ENCODE measurements around the gene SOCS7.

Gene SOCS7

DNA sequence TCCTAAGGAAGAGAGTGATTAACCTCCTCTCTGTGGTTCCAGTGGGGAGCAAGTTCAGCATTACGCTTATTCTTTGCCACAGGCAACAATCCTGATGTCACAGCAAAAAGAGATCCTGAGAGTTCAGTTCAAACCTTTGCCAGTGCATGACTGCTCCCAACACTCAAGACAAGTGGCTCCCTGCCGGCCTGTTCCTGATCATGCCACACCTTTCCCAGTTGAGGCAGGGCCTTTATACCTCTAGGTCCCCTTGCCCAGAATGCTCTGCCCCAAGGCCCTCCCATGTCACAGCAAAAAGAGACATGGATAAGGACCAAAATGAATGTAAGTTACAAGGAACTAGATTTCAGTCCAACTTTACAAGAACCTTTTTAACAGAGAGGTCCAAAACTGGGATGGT, 45.6 kb downstream of the SOCS7 start:
- Histone ChIP-seq H3K36me3 (ENCODE audit: control insufficient read depth, low read depth, low read length) (peaks cover 50% of the 10 kb centered on the region), H3K27ac (ENCODE audit: low read length) (no peak overlapping the region), H3K9me3 (ENCODE audit: control insufficient read depth, low read depth, low read length) (no peaks in the 10 kb centered on the region)

GRCh38 chr17:38400286-38400685, 48.6 kb downstream of the SOCS7 start:
- Histone ChIP-seq H3K4me3 (ENCODE audit: low read length) (no peak overlapping the region), H3K9me3 (ENCODE audit: control insufficient read depth, low read depth, low read length) (no peaks in the 10 kb centered on the region), H3K4me1 (ENCODE audit: control insufficient read depth, low read depth, low read length) (peaks cover 25% of the 10 kb centered on the region), H3K36me3 (ENCODE audit: control insufficient read depth, low read depth, low read length) (peaks cover 46% of the 10 kb centered on the region), H3K27me3 (ENCODE audit: control insufficient read depth, insufficient read depth, low read length) (no peaks in the 10 kb centered on the region), H3K9ac (ENCODE audit: low read length) (no peak overlapping the region), H3K27ac (ENCODE audit: low read length) (no peak overlapping the region)

More for the DNA sequence above, 45.6 kb downstream of the SOCS7 start:
- no peak overlapping the region for H3K4me3 ChIP-seq (ENCODE audit: low read length)
- no peak overlapping the region for H3K9ac ChIP-seq (ENCODE audit: low read length)
- H3K27me3 ChIP-seq (ENCODE audit: control insufficient read depth, insufficient read depth, low read length): no peaks in the 10 kb centered on the region
- H3K4me1 ChIP-seq (ENCODE audit: control insufficient read depth, low read depth, low read length): no peaks in the 10 kb centered on the region

DNA sequence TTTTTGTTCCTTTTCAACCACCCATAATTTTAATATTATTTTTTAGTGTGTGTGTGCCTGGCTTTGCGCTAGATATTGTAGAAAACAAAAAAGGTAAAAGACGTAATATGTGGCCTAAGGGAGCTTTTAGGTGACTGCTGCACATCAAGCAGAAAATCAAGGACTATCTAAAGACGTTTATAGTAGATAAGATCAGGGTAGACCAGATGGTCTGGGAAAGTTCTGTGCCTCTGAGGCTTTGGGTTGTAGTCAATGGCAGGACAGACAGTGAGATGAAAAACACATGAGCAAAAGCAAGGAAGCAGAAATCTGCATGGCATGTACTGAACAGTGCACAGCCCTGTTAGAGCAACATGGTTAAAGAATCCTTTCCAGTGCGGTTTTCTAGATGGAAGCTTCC, 49.8 kb downstream of the SOCS7 start:
- Histone ChIP-seq H3K27ac (ENCODE audit: low read length) (no peak overlapping the region), H3K4me3 (ENCODE audit: low read length) (no peak overlapping the region), H3K36me3 (ENCODE audit: control insufficient read depth, low read depth, low read length) (peaks cover 34% of the 10 kb centered on the region), H3K4me1 (ENCODE audit: control insufficient read depth, low read depth, low read length) (peaks cover 26% of the 10 kb centered on the region), H3K9ac (ENCODE audit: low read length) (no peak overlapping the region), H3K9me3 (ENCODE audit: control insufficient read depth, low read depth, low read length) (no peaks in the 10 kb centered on the region), H3K27me3 (ENCODE audit: control insufficient read depth, insufficient read depth, low read length) (no peaks in the 10 kb centered on the region)

DNA sequence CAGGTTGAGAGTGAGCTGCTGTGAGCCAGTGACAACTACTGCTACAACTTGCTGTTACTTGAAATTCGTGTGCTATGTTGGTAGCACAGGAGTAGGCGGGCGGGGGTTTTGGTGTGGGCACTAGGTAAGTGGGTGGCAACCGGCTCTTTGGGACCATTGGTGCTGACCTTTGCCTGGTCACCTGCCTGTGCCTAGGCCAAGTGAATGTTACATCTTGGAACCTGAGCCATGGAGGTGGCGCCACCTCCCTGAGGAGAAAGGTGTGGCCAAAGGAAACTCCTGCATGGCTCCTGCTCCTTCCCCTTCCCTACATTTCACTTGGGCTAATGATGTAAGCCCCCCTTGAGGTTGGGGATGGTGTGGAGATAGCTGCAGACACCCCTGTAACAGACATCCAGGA, 51.3 kb downstream of the SOCS7 start:
- H3K4me1 ChIP-seq (ENCODE audit: control insufficient read depth, low read depth, low read length): peaks cover 26% of the 10 kb centered on the region
- no peaks in the 10 kb centered on the region for H3K27me3 ChIP-seq (ENCODE audit: control insufficient read depth, insufficient read depth, low read length)
- no peak overlapping the region for H3K9ac ChIP-seq (ENCODE audit: low read length)
- H3K27ac ChIP-seq (ENCODE audit: low read length): no peak overlapping the region
- no peak overlapping the region for H3K4me3 ChIP-seq (ENCODE audit: low read length)
- no peaks in the 10 kb centered on the region for H3K9me3 ChIP-seq (ENCODE audit: control insufficient read depth, low read depth, low read length)
- H3K36me3 ChIP-seq (ENCODE audit: control insufficient read depth, low read depth, low read length): peaks cover 26% of the 10 kb centered on the region

GRCh38 chr17:38403491-38403890, 51.8 kb downstream of the SOCS7 start:
- Histone ChIP-seq H3K36me3 (ENCODE audit: control insufficient read depth, low read depth, low read length) (peaks cover 26% of the 10 kb centered on the region), H3K4me3 (ENCODE audit: low read length) (peak overlapping the region; percentile 2), H3K27me3 (ENCODE audit: control insufficient read depth, insufficient read depth, low read length) (no peaks in the 10 kb centered on the region), H3K27ac (ENCODE audit: low read length) (no peak overlapping the region), H3K4me1 (ENCODE audit: control insufficient read depth, low read depth, low read length) (peaks cover 26% of the 10 kb centered on the region), H3K9ac (ENCODE audit: low read length) (peak overlapping the region; percentile 16), H3K9me3 (ENCODE audit: control insufficient read depth, low read depth, low read length) (no peaks in the 10 kb centered on the region)

DNA sequence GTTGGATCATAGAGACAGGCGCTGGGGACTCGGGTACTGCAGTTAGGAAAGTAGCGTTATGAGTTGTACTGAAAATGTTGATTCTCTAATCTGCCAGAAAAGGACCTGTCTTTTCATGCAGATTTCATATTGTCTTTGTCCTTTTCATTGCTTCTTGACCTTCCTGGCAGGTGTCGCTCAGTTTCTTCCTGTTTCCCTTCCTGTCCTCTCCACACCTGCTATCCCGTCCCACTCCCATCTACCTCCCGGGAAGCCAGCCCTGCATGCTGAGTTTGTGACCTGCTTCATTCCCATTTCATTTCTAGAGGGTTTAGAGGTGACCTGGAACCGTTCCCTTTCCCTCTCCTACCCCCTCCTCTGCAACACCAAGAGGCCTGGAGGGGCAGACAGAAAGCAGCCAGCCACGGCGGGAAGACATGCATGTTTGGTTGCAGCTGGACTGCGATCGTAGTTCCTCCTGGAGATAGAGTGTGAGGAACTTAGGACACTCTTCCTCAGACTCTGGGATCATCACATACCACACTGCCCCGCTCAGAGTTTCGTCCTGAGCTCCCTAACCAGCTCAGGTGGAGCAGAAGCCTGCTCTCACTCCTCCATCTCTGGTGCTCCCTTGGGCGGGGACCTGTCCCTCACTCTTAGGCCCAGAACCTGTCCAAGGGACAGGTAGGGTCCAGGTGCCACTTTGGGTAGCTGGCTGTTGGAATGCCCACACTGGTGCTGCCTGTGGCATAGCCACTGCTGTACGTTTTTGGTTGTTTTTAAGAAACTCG, 52.7 kb downstream of the SOCS7 start:
- Histone ChIP-seq H3K4me3 (ENCODE audit: low read length) (peak overlapping the region; percentile 2), H3K9ac (ENCODE audit: low read length) (peak overlapping the region; percentile 16), H3K27me3 (ENCODE audit: control insufficient read depth, insufficient read depth, low read length) (no peaks in the 10 kb centered on the region), H3K27ac (ENCODE audit: low read length) (no peak overlapping the region), H3K36me3 (ENCODE audit: control insufficient read depth, low read depth, low read length) (peaks cover 22% of the 10 kb centered on the region), H3K9me3 (ENCODE audit: control insufficient read depth, low read depth, low read length) (no peaks in the 10 kb centered on the region), H3K4me1 (ENCODE audit: control insufficient read depth, low read depth, low read length) (peaks cover 26% of the 10 kb centered on the region)

GRCh38 chr17:38405654-38406053, 54.0 kb downstream of the SOCS7 start:
- no peaks in the 10 kb centered on the region for H3K27me3 ChIP-seq (ENCODE audit: control insufficient read depth, insufficient read depth, low read length)
- no peak overlapping the region for H3K9ac ChIP-seq (ENCODE audit: low read length)
- H3K4me1 ChIP-seq (ENCODE audit: control insufficient read depth, low read depth, low read length): peaks cover 26% of the 10 kb centered on the region
- no peak overlapping the region for H3K27ac ChIP-seq (ENCODE audit: low read length)
- H3K36me3 ChIP-seq (ENCODE audit: control insufficient read depth, low read depth, low read length): peaks cover 9% of the 10 kb centered on the region
- no peak overlapping the region for H3K4me3 ChIP-seq (ENCODE audit: low read length)
- H3K9me3 ChIP-seq (ENCODE audit: control insufficient read depth, low read depth, low read length): no peaks in the 10 kb centered on the region

DNA sequence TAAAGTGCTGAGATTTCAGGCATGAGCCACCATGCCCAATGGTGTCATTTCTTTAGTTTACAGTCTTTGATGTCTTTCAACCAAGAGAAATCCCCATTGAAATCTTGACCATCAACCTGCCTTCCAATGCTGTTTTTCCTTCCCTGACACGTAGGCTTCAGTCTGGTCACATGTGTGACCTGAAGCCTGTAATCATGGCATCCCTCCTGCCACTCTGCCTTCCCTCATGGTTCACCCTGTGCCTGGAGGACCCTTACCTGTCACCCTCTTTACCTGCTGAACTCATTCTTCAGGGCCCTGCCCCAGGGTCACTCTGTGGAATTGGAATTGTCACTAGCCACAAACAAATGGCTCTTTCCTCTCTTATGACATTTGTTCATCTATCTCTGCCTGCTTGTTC, 58.6 kb downstream of the SOCS7 start:
- no peak overlapping the region for H3K4me3 ChIP-seq (ENCODE audit: low read length)
- H3K9ac ChIP-seq (ENCODE audit: low read length): no peak overlapping the region
- H3K4me1 ChIP-seq (ENCODE audit: control insufficient read depth, low read depth, low read length): peaks cover 13% of the 10 kb centered on the region
- H3K27ac ChIP-seq (ENCODE audit: low read length): no peak overlapping the region
- no peaks in the 10 kb centered on the region for H3K27me3 ChIP-seq (ENCODE audit: control insufficient read depth, insufficient read depth, low read length)
- H3K9me3 ChIP-seq (ENCODE audit: control insufficient read depth, low read depth, low read length): no peaks in the 10 kb centered on the region
- H3K36me3 ChIP-seq (ENCODE audit: control insufficient read depth, low read depth, low read length): no peaks in the 10 kb centered on the region

- Histone ChIP-seq H3K4me3 (ENCODE audit: low read length) (peak overlapping the region; percentile 50), H3K27ac (ENCODE audit: low read length) (peak overlapping the region; percentile 96), H3K9ac (ENCODE audit: low read length) (peak overlapping the region; percentile 95), H3K9me3 (ENCODE audit: control insufficient read depth, low read depth, low read length) (no peaks in the 10 kb centered on the region), H3K4me1 (ENCODE audit: control insufficient read depth, low read depth, low read length) (peaks cover 37% of the 10 kb centered on the region), H3K27me3 (ENCODE audit: control insufficient read depth, insufficient read depth, low read length) (peaks cover 25% of the 10 kb centered on the region), H3K36me3 (ENCODE audit: control insufficient read depth, low read depth, low read length) (no peaks in the 10 kb centered on the region)
Observed at GRCh38 chr17:38415250-38416194, 63.9 kb downstream of the SOCS7 start.

DNA sequence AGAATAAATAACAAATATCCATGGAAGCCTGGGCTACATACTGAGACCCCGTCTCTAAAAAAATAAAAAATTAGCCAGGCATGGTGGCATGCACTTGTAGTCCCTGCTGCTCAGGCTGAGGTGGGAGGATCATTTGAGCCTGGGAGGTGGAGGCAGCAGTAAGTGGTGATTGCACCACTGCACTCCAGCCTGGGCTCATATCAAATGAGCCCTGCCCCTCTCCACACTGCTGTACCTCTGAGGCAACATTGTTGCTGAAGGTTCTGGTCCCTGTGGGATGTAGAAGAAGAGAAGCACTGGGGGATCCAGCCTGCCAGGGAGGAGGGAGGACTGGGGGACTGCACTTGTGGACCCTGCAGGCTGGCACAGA, 65.2 kb downstream of the SOCS7 start:
- H3K27ac ChIP-seq (ENCODE audit: low read length): no peak overlapping the region
- H3K27me3 ChIP-seq (ENCODE audit: control insufficient read depth, insufficient read depth, low read length): peaks cover 31% of the 10 kb centered on the region

DNA sequence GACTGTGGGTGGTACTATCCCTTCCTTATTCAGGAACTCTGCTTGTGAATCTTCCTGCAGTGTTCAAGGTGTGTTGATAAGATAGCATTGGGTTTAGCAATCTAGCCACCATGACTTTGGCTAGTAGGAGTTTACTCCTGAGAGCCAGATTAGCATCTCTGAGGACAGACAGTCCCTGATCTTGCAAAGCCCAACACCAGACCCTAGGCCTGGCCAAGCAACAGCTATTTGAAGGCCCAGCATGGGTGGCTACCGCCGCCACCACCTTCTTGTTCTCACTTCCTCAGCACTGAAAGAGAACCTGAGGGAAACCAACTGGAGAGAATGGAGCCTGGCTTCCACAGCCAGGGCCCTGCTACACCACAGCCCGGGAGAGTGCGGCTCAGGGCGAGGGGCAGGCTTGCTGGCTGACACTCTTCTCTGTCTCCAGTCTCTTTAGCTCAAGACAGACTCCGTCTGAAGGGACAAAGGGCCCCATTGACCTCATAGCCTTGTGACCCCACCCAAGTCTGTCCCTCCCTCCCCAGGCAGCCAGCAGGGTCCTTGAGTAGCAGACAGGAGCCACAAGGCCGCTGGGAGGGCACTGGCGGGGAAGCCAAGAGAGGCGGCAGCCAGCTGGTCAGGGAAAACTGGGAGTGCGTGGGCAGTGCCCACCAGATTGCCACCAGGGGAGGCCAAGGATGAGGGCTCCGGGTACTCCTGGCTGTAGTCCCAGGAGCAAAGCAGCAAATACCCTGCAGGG, 65.7 kb downstream of the SOCS7 start:
- Histone ChIP-seq H3K27ac (ENCODE audit: low read length) (no peak overlapping the region), H3K9me3 (ENCODE audit: control insufficient read depth, low read depth, low read length) (no peaks in the 10 kb centered on the region), H3K4me1 (ENCODE audit: control insufficient read depth, low read depth, low read length) (peaks cover 49% of the 10 kb centered on the region), H3K4me3 (ENCODE audit: low read length) (no peak overlapping the region), H3K27me3 (ENCODE audit: control insufficient read depth, insufficient read depth, low read length) (peaks cover 31% of the 10 kb centered on the region), H3K36me3 (ENCODE audit: control insufficient read depth, low read depth, low read length) (no peaks in the 10 kb centered on the region), H3K9ac (ENCODE audit: low read length) (no peak overlapping the region)

More for the DNA sequence above, 65.2 kb downstream of the SOCS7 start:
- peaks cover 44% of the 10 kb centered on the region for H3K4me1 ChIP-seq (ENCODE audit: control insufficient read depth, low read depth, low read length)
- no peak overlapping the region for H3K4me3 ChIP-seq (ENCODE audit: low read length)
- no peaks in the 10 kb centered on the region for H3K9me3 ChIP-seq (ENCODE audit: control insufficient read depth, low read depth, low read length)
- H3K36me3 ChIP-seq (ENCODE audit: control insufficient read depth, low read depth, low read length): no peaks in the 10 kb centered on the region
- no peak overlapping the region for H3K9ac ChIP-seq (ENCODE audit: low read length)
